Keratinocyte (primary cell): Measurements from ENCODE around the gene MTSS2. TPM values are rescaled to one million over a fixed set of nuclear protein-coding genes. Genes with fewer than 3 reads are reported as not detected.
"Not testable (repeated sequence)": the region's sequence is repeated elsewhere in the genome, so short reads cannot be mapped to it uniquely, and the experiment has no call there.

Source experiments
- DNase-seq: peaks from one replicate; pipeline ENCODE4 v3.0.0-alpha.2; 2011; ENCODE audit warnings: low read depth, missing footprints, low spot score
- FAIRE-seq: peaks from 2 replicates; lab custom pipeline; 2011; peaks lifted over from hg19 to GRCh38; lab: Jason Lieb, UNC
- H2AFZ ChIP-seq: 2 replicates; pipeline ENCODE4 v1.6.0; 2012; ENCODE audit warnings: low read length, control low read depth, inconsistent platforms; ENCODE audit not compliant: control insufficient read depth
- H3K27ac ChIP-seq: 2 replicates; pipeline ENCODE4 v1.5.1; 2011; ENCODE audit warnings: low read length; ENCODE audit not compliant: control insufficient read depth, insufficient read depth
- H3K27me3 ChIP-seq: 3 replicates; pipeline ENCODE4 v1.6.0; 2011; ENCODE audit warnings: low read length; ENCODE audit not compliant: control insufficient read depth, insufficient read depth; ENCODE audit errors: extremely low read depth
- H3K36me3 ChIP-seq, 2 experiments: 2 replicates in 1 of 2; 3 replicates in 1 of 2; pipeline ENCODE4 v1.5.1; 2011; ENCODE audit warnings: low read length in 2 of 2, mild to moderate bottlenecking in 1 of 2; ENCODE audit not compliant: control insufficient read depth in 2 of 2, insufficient read depth in 2 of 2; ENCODE audit errors: extremely low read depth in 1 of 2
- H3K4me1 ChIP-seq: 3 replicates; pipeline ENCODE4 v1.5.1; 2011; ENCODE audit warnings: low read length; ENCODE audit not compliant: control insufficient read depth, insufficient read depth; ENCODE audit errors: extremely low read depth
- H3K4me2 ChIP-seq: 3 replicates; pipeline ENCODE4 v1.6.0; 2011; ENCODE audit warnings: low read depth, low read length; ENCODE audit not compliant: control insufficient read depth, insufficient read depth; ENCODE audit errors: extremely low read depth
- H3K4me3 ChIP-seq, 3 experiments: fragments of 200-600 bp in 1 of 3; sonication (generic) in 1 of 3; 2 replicates in 2 of 3; 3 replicates in 1 of 3; pipeline ENCODE4 v1.5.1; 2011 to 2016; ENCODE audit warnings: low read length in 3 of 3, mild to moderate bottlenecking in 3 of 3, control low read depth in 2 of 3, inconsistent platforms in 1 of 3, low read depth in 1 of 3, mixed read lengths in 1 of 3, mixed run types in 1 of 3, moderate library complexity in 1 of 3; ENCODE audit not compliant: control insufficient read depth in 2 of 3, insufficient read depth in 2 of 3; ENCODE audit errors: extremely low read depth in 1 of 3
- H3K79me2 ChIP-seq: 2 replicates; pipeline ENCODE4 v1.6.0; 2012; ENCODE audit warnings: low read length; ENCODE audit not compliant: control insufficient read depth, insufficient read depth
- H3K9ac ChIP-seq: 3 replicates; pipeline ENCODE4 v1.6.0; 2011; ENCODE audit warnings: low read length; ENCODE audit not compliant: control insufficient read depth, insufficient read depth; ENCODE audit errors: extremely low read depth
- H3K9me1 ChIP-seq: 3 replicates; pipeline ENCODE4 v1.6.0; 2011; ENCODE audit warnings: low read length; ENCODE audit not compliant: control insufficient read depth, insufficient read depth; ENCODE audit errors: extremely low read depth
- H3K9me3 ChIP-seq: 2 replicates; pipeline ENCODE4 v1.5.1; 2012; ENCODE audit warnings: low read depth, low read length; ENCODE audit not compliant: control insufficient read depth
- H4K20me1 ChIP-seq: 3 replicates; pipeline ENCODE4 v1.6.0; 2011; ENCODE audit warnings: low read length; ENCODE audit not compliant: control insufficient read depth, insufficient read depth; ENCODE audit errors: extremely low read depth
- EZH2 ChIP-seq: IDR thresholded peaks from one replicate; pipeline ENCODE4 v1.6.1; 2012; ENCODE audit warnings: inconsistent platforms, mild to moderate bottlenecking, low read length, moderate library complexity
- dilution Hi-C: fragments of 300-500 bp; cut with MboI; formaldehyde crosslinking; loops from one replicate; pipeline ENCODE4 v1.7.0; 2020; ENCODE audit warnings: low sequenced_read_pairs; ENCODE audit not compliant: extremely low pct_ligation_motif_present
- polyA plus RNA-seq, 5 experiments: library from polyadenylated mRNA; depleted of rRNA in 3 of 5; stranded (reverse) in 3 of 5; stranded (forward) in 1 of 5; unstranded in 1 of 5; fragments of >200 nt; gene quantifications; 1 replicate in 1 of 5; 2 replicates in 3 of 5; 3 replicates in 1 of 5; pipeline versions ENCODE4 v1.2.1 to v1.2.3, GENCODE V29; 2011 to 2012; ENCODE audit warnings: missing spikeins in 2 of 5, low read depth in 1 of 5, low replicate concordance in 1 of 5
- TF ChIP-seq, protein P1 (sequence below), 3 experiments: IDR thresholded peaks in 1 of 3; conservative IDR thresholded peaks in 1 of 3; optimal IDR thresholded peaks in 1 of 3; 2 replicates in 2 of 3; 3 replicates in 1 of 3; pipeline versions ENCODE3 to v1.5.1; 2011; ENCODE audit warnings: low read length in 3 of 3, mild to moderate bottlenecking in 3 of 3, moderate library complexity in 2 of 3, control low read depth in 1 of 3, inconsistent platforms in 1 of 3; ENCODE audit not compliant: insufficient read depth in 2 of 3; ENCODE audit errors: extremely low read depth in 1 of 3

Gene MTSS2
- polyA plus RNA-seq, 1 donor (not counting 4 experiments of a cell fraction or from before 2014, with no cell fraction given) = 13.3 TPM

DNA sequence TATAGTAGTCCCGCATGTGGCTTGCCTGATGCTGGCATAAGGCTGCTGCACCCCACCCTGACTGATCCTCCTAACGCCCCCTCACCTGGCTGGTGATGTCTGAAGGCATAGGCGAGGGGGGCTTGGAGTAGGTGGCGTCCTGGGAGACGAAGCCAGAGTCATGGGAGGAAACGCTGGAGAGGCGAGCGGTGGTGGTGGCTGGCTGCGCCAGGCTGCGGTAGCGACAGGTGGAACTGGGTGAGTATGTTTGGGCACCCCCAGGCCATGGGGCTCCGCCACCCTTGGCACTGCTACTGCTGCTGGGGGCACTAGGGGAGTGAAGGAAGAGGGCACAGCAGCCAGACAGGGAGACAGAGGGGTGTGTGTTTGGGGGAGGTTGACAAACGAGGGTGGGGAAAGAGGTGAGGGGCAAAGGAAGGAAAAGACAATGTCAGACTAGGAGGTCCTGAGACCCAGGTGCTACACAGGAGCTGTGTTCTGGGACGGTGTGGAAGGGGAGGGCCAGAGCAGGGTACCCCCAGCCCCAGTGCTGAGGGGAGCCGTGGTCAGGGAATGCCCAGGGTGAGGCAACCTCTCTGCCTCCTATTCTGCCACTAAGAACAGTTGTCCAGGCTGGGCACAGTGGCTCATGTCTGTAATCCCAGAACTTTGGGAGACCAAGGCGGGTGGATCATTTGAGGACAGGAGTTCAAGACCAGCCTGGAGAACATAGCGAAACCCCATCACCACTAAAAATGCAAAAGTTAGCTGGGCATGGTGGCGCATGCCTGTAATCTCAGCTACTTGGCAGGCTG is 11.4 kb downstream of the MTSS2 start:
- Histone ChIP-seq H3K9me1 (no peaks in the 10 kb centered on the region), H3K27ac (no peak overlapping the region), H3K9ac (no peak overlapping the region), H3K4me3 (no peak overlapping the region), H3K79me2 (no peaks in the 10 kb centered on the region), H3K36me3 (peaks cover 30 to 35% of the 10 kb centered on the region in 2 experiments), H3K27me3 (no peaks in the 10 kb centered on the region), H3K4me1 (no peaks in the 10 kb centered on the region), H3K9me3 (no peaks in the 10 kb centered on the region), H3K4me2 (no peak overlapping the region), H2AFZ (no peak overlapping the region), H4K20me1 (no peaks in the 10 kb centered on the region)
- TF ChIP-seq, protein P1, sequence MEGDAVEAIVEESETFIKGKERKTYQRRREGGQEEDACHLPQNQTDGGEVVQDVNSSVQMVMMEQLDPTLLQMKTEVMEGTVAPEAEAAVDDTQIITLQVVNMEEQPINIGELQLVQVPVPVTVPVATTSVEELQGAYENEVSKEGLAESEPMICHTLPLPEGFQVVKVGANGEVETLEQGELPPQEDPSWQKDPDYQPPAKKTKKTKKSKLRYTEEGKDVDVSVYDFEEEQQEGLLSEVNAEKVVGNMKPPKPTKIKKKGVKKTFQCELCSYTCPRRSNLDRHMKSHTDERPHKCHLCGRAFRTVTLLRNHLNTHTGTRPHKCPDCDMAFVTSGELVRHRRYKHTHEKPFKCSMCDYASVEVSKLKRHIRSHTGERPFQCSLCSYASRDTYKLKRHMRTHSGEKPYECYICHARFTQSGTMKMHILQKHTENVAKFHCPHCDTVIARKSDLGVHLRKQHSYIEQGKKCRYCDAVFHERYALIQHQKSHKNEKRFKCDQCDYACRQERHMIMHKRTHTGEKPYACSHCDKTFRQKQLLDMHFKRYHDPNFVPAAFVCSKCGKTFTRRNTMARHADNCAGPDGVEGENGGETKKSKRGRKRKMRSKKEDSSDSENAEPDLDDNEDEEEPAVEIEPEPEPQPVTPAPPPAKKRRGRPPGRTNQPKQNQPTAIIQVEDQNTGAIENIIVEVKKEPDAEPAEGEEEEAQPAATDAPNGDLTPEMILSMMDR (optimal IDR thresholded peaks at IDR 0.05 in 1 of 3, IDR thresholded peaks at IDR 0.05 in 1 of 3, conservative IDR thresholded peaks at IDR 0.05 in 1 of 3; ENCODE audit: extremely low read depth in 1 of 3, insufficient read depth in 2 of 3, low read length in 3 of 3) = no peak
- no peak for TF ChIP-seq EZH2
- DNase-seq (no peak), FAIRE-seq (no peak)
- dilution Hi-C loops = no loop called here

DNA sequence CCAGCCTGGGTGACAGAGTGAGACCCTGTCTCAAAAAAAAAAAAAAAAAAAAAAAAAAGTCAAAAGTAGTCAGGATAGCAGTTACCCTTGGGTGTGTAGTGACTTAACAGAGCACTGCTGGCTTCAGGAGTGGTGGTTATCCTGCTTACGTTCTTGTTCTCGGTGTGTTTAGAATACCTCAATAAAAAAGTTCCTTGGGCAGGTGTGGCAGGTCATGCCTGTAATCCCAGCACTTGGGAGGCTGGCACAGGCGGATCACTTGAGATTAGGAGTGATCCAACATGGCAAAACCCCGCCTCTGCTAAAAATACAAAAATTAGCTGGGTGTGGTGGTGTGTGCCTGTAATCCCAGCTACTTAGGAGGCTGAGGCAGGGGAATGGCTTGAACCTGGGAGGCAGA is 14.9 kb downstream of the MTSS2 start:
- H3K27ac ChIP-seq, FAIRE-seq, H2AFZ ChIP-seq, H3K9ac ChIP-seq, H4K20me1 ChIP-seq, DNase-seq, H3K79me2 ChIP-seq, dilution Hi-C loops, H3K9me3 ChIP-seq, H3K9me1 ChIP-seq, H3K4me2 ChIP-seq, H3K4me1 ChIP-seq, H3K27me3 ChIP-seq, H3K4me3 ChIP-seq: not testable (repeated sequence)
- peaks cover 15 to 22% of the 10 kb centered on the region in 2 experiments for H3K36me3 ChIP-seq
